Measurements from ENCODE around the gene OR1I1.

OR1I1 gene

DNA sequence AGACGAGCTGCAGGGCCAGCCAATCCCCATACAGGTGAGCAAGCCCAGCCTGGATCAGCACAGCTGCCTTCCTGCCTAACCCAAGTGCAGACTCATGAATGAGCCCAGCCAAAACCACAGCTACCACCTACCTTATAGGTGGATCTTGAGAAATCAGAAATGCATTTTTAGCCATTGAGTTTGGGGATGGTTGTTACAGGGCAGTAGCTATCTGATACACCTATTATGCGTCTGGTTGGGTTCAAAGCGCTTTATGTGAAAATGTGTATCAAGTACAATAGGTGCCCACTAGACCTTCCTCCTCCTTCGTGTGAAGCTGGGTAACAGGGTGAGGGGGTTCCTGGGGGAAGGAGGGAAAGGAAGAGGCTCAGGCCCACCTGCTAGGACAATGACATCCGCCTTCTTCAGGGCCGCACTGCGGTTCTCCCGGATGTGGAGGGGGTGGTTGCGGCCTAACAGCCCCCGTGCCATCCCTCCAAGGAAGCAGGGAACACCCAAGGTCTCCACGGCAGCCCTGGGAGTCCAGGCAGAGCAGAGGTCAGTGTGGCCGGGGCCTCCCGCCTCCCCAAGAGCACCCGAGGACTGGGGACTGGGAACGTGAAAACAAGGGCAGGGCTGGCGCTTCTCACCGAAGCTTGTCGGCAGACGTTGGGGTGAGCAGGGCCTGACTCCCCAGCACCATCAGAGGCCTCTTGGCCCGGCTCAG, 36.9 kb downstream of the OR1I1 start:
- DNase-seq (ENCODE audit: low read depth), result no peak

- no peak for DNase-seq (ENCODE audit: low read depth)
These were observed 38.4 kb downstream of the OR1I1 start for GRCh38 chr19:15120135-15121026.

DNA sequence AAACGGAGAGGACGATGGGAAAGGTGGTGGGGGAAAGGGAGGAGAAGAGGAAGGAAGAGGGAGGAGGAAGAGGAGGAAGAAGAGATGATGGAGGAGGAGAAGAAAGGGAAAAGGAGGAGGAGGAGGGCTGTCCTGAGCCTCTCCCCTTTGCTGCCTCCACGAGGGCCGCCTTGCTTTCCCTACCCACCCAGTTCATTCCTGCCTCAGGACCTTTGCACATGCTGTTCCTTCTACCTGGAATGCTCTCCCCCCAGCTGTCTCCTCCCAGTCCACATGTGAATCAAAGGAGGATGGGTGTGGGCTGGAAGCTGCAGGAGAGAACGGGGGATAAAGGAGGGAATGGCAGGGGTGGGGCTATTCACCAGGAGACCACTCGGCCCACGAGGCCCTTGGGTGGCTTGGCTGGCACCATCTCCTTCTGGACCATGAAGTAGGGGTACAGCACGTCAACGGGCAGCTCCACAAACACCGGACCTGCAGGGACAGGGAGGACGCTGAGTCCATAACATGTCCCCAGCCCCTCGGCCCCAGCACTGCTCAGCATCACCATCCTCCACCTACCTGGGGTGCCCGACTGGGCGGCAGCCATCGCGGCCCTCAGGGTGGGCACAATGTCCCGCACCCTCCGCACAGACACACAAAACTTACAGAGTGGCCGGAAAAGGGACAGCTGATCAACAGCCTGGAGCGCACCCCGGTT, 40.5 kb downstream of the OR1I1 start:
- DNase-seq (ENCODE audit: low read depth), result no peak

GRCh38 chr19:15123031-15123890, 41.2 kb downstream of the OR1I1 start:
- no peak for DNase-seq (ENCODE audit: low read depth)

- peak; percentile 74 for DNase-seq (ENCODE audit: low read depth)
These were observed 41.9 kb downstream of the OR1I1 start for GRCh38 chr19:15123900-15124299.

DNA sequence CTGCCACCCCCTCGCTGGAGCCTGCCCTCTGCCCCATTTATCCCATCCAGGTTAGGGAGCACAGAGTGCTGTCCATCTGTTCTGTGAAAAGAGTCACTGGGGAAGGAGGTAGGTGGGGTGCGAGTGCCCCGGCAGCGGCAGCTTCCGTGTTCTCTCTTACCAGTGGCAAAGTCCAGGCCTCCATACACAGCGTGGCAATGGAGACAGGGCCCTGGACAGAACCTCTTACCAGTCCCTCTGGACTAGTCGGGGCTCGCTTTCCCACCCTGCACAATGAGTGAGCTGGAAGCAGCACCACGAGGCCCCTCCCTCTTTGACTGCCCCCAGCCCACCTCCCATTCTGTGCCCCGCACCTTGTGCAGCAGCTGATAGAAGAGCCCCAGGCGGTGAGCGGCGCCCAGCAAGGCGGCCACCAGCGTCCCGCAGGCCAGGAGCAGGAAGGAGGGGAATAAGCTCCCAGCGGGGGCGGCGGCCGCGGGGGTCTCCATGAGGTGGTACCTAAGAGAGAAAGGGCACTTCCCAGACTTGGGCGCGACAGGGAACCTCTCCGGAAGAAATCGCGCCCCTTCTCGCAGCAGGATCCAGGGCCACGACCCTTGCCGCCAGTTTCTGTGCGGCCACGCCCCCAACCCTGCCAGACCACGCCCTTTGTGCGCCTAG, 42.7 kb downstream of the OR1I1 start:
- no peak for DNase-seq (ENCODE audit: low read depth)

- DNase-seq (ENCODE audit: low read depth), result peak; percentile 95
These were observed 43.4 kb downstream of the OR1I1 start for GRCh38 chr19:15125232-15126067.

GRCh38 chr19:15126131-15126910, 44.3 kb downstream of the OR1I1 start:
- DNase-seq (ENCODE audit: low read depth), result no peak

DNA sequence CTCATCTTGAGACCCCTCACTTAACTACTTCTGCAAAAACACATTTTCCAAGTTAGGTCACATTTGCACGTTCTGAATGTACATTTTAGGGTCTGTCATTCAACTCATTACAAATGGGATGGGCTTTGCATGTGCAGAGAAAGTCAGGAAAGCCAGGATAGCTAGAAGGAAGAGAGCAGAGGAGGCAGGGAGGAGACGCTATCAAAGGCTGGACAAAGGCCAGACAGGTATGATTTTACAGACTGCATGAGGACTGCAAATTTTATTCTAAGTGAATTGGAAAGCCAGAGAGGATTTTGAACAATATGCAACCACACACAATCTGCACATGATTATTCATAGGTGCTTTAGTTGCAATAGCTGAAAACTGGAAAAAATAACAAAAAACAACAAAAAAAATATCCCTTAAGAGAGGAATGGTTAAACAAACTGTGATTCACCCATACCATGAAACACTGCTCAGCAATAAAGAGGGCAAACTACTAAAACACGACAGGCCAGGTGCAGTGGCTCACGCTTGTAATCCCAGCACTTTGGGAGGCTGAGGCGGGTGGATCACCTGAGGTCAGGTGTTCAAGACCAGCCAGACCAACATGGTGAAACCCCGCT, 46.3 kb downstream of the OR1I1 start:
- no peak for DNase-seq (ENCODE audit: low read depth)

DNA sequence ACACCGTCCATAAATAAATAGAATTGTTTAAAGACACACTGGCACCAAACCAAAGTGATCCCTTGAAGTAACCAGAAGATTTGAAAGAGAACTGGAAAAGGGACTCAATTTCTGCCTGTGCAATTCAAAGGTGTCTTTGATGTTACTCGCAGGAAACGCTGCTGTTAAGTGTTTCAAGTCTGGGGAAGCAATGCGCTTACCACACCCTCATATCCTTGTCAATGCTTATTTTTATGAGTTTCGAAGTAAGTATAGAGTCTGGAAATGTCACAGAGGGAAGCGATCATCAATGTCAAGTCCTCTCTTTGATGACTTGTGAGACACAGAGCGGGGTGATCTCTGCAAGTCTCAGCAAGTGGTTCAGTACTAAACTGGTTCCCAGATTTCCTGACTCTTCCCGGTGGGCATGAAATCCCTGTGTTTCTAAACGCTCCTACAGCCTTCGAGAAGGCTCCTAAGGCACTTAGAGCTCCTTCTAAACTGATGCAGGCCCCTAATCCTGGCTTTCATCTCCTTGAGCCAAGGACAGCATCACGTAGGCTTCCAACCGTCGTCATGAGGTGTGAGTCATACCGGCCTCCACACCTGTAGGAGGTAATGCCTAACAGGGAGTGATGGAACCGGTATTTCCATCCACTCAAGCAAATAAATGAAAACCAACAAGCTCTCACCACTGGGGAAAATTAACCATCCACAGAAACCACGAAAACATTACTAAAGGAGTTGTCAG, 48.0 kb downstream of the OR1I1 start:
- no peak for DNase-seq (ENCODE audit: low read depth)

GRCh38 chr19:15136234-15136954, 54.4 kb downstream of the OR1I1 start:
- no peak for DNase-seq (ENCODE audit: low read depth)

- DNase-seq (ENCODE audit: low read depth), result peak; percentile 47
These were observed 55.8 kb downstream of the OR1I1 start for GRCh38 chr19:15137777-15138176.

DNA sequence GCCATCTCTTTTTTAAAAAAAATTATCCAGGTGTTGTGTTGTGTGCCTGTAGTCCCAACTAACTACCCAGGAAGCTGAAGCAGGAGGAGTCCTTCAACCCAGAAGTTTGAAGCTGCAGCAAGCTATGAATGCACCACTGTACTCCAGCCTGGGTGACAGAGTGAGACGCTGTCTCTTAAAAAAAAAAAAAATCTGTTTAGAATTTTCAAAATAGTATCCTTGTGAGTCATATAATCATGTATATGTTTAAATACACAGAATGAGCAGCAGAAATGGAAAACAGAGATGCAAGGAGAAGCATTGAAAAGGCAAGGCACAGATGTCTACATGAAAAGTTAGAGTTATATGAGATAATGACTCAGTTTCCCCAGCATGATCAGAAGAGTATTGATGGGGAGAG, 56.4 kb downstream of the OR1I1 start:
- DNase-seq (ENCODE audit: low read depth), result no peak

GRCh38 chr19:15141143-15141542, 59.1 kb downstream of the OR1I1 start:
- DNase-seq (ENCODE audit: low read depth), result no peak

GRCh38 chr19:15142313-15142712, 60.3 kb downstream of the OR1I1 start:
- no peak for DNase-seq (ENCODE audit: low read depth)
